BLaER1 (cell line): ENCODE data around the gene CORO1C.
A peak's percentile ranks its signal among the peaks of the same experiment; 100 is the strongest.
"Not testable (repeated sequence)": the region's sequence is repeated elsewhere in the genome, so short reads cannot be mapped to it uniquely, and the experiment has no call there.

ENCODE experiments used
- H3K27ac ChIP-seq: shearing (Covaris generic); formaldehyde crosslinking; 2 replicates; pipeline ENCODE4 v1.8.1; 2022
- H3K27me3 ChIP-seq: shearing (Covaris generic); formaldehyde crosslinking; 2 replicates; pipeline ENCODE4 v1.8.1; 2022
- H3K36me3 ChIP-seq: shearing (Covaris generic); formaldehyde crosslinking; 2 replicates; pipeline ENCODE4 v1.8.1; 2022
- H3K4me1 ChIP-seq: shearing (Covaris generic); formaldehyde crosslinking; 2 replicates; pipeline ENCODE4 v1.8.1; 2022
- H3K4me2 ChIP-seq: shearing (Covaris generic); formaldehyde crosslinking; 2 replicates; pipeline ENCODE4 v1.8.1; 2022
- H3K4me3 ChIP-seq: shearing (Covaris generic); formaldehyde crosslinking; 2 replicates; pipeline ENCODE4 v1.8.1; 2022
- H3K9ac ChIP-seq: shearing (Covaris generic); formaldehyde crosslinking; 2 replicates; pipeline ENCODE4 v1.8.1; 2022
- H3K9me3 ChIP-seq: shearing (Covaris generic); formaldehyde crosslinking; 2 replicates; pipeline ENCODE4 v1.8.1; 2022
- H4K20me1 ChIP-seq: shearing (Covaris generic); formaldehyde crosslinking; 2 replicates; pipeline ENCODE4 v1.8.1; 2022
- Cebpa-rat ChIP-seq: shearing (Covaris generic); IDR thresholded peaks from 2 replicates; pipeline ENCODE4 v1.8.1; 2022

The CORO1C gene

GRCh38 chr12:108620236-108620879 lies 111.0 kb downstream of the CORO1C start:
- Histone ChIP-seq H3K4me3 (no peak overlapping the region), H3K9ac (no peak overlapping the region), H3K27ac (no peak overlapping the region), H3K4me1 (peaks cover 40% of the 10 kb centered on the region), H3K9me3 (peaks cover 15% of the 10 kb centered on the region), H3K4me2 (no peak overlapping the region), H4K20me1 (no peaks in the 10 kb centered on the region), H3K36me3 (no peaks in the 10 kb centered on the region), H3K27me3 (no peaks in the 10 kb centered on the region)
- TF ChIP-seq Cebpa-rat, result no peak

DNA sequence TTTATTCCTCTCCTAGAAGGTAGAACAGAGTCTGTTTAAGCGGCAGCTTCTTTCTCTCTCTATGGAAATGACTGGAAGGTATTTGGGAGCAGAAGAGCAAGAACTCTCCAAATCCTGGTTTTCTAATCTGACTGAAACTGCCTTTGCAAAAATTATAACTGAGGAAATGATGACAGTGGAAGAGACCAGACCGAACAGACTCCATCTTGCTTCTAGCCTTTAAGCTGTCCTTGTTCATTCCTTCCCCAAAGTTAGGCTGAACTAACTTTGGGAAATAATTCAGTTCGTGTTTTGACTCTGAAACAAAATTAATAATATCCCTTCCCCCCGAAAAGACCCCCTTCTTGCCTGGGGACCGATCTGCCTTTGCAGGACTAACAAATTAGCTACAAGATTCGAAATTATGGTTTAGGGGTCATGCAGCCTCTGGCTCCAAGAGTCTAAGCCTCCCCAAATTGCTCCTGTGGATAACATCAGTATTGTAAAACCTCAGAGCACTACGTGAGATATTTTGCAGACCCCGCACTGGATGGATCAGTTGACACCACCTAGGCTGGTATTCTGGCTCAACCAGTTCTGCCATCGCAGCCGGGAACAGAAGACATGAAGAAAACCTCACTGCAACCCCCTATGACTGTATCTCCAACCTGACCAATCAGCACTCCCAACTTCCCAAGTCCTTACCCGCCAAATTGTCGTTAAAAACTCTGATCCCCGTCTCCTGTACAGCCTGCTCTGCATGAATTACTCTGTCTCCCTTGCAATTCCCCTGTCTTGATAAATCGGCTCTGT lies 111.8 kb downstream of the CORO1C start:
- Histone ChIP-seq H3K27ac (no peak overlapping the region), H3K9ac (no peak overlapping the region), H4K20me1 (no peaks in the 10 kb centered on the region), H3K9me3 (peaks cover 18% of the 10 kb centered on the region), H3K27me3 (no peaks in the 10 kb centered on the region), H3K4me2 (no peak overlapping the region), H3K4me1 (peaks cover 48% of the 10 kb centered on the region), H3K4me3 (no peak overlapping the region), H3K36me3 (no peaks in the 10 kb centered on the region)
- TF ChIP-seq Cebpa-rat, result no peak

DNA sequence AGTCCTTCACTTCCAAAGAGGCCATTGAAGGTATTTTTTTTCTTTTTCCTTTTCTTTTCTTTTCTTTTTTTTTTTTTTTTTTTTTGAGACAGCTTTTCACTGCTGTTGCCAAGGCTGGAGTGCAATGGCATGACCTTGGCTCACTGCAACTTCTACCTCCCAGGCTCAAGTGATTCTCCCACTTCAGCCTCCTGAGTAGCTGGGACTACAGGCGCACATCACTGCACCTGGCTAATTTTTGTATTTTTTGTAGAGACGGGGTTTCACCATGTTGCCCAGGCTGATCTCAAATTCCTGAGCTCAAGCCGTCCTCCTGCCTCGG lies 112.4 kb downstream of the CORO1C start:
- H3K27ac ChIP-seq, H3K27me3 ChIP-seq, H3K9ac ChIP-seq, H4K20me1 ChIP-seq, H3K4me3 ChIP-seq, H3K36me3 ChIP-seq, H3K4me2 ChIP-seq: not testable (repeated sequence)
- peaks cover 50% of the 10 kb centered on the region for H3K4me1 ChIP-seq
- peaks cover 18% of the 10 kb centered on the region for H3K9me3 ChIP-seq

- no peaks in the 10 kb centered on the region for H3K36me3 ChIP-seq
- H3K9me3 ChIP-seq, result peaks cover 16% of the 10 kb centered on the region
- H3K4me1 ChIP-seq, result peaks cover 56% of the 10 kb centered on the region
- no peaks in the 10 kb centered on the region for H4K20me1 ChIP-seq
- TF ChIP-seq Cebpa-rat, result no peak
- H3K9ac ChIP-seq, result no peak overlapping the region
- no peak overlapping the region for H3K4me3 ChIP-seq
- H3K4me2 ChIP-seq, result peak overlapping the region; percentile 63
- no peaks in the 10 kb centered on the region for H3K27me3 ChIP-seq
- no peak overlapping the region for H3K27ac ChIP-seq
Measured at GRCh38 chr12:108618079-108618952, 113.0 kb downstream of the CORO1C start.

DNA sequence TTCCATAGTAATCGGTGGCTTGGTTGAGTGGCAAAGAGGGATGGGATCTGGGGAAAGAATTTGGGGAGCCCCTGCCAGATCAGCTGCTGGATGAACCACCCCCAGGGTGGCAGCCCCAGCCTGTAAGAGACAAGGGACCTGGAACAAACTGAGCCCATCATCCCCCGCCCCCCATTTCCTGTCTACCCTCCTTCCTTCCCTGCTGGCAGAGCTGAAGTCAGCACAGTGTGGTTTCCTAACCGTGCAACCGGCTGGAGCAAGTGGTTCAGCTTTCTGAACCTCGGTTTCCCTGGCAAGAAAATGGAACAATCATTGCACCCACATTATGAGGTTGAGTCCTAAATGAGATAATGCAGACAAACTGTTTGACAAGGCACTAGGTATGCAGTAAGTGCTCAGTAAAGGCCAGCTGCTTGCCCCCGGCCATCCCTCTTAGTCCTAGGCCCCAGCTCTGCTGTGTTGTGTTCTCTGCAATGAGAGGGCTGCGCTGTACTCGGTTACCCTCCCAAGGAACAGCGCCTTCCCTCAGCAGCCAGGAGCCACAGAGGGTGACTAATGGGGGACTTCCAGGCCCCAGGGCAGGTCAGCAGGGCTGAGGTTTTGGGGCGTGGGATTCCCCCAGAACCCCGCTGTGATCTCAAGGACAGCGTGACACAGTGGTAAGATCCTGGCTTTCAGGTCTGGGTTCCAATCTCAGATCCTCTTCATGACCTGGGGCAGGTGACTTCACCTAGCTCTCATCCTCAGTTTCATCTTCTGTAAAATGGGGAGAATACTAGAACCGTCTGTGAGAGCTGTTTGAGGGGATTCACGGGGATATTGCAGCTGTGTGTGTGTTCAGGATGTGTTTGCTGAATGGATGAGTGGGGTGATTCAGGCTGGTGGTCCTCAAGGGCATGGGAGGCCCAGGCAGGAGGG lies 114.1 kb downstream of the CORO1C start:
- H3K9ac ChIP-seq, result no peak overlapping the region
- H3K4me1 ChIP-seq, result peaks cover 60% of the 10 kb centered on the region
- H3K4me3 ChIP-seq, result no peak overlapping the region
- H3K4me2 ChIP-seq, result peak overlapping the region; percentile 63
- no peaks in the 10 kb centered on the region for H3K36me3 ChIP-seq
- no peaks in the 10 kb centered on the region for H3K27me3 ChIP-seq
- no peak for TF ChIP-seq Cebpa-rat
- H3K9me3 ChIP-seq, result peaks cover 12% of the 10 kb centered on the region
- peak overlapping the region; percentile 63 for H3K27ac ChIP-seq
- no peaks in the 10 kb centered on the region for H4K20me1 ChIP-seq

DNA sequence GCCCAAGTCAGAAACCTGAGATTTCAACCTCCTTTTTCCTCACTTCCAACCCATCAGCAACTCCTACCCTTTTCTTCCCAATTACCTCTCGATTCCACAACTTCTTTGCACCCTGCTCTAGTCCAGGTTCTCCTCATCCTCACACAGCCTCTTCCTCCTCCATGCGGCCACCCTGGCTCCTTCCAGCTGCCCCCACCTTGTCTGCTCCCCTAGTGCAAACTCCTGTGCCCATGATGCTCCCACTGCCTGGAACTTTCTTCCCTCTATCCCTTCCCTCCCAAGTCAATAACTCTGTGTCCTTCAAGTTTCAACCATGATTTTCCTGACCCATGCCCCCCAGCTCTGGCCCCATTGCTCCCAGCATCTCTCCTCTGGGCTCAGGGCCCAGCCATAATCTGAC lies 115.0 kb downstream of the CORO1C start:
- no peaks in the 10 kb centered on the region for H3K36me3 ChIP-seq
- TF ChIP-seq Cebpa-rat, result no peak
- H3K27me3 ChIP-seq, result no peaks in the 10 kb centered on the region
- H3K9me3 ChIP-seq, result peaks cover 12% of the 10 kb centered on the region
- peak overlapping the region; percentile 63 for H3K4me2 ChIP-seq
- H3K4me3 ChIP-seq, result no peak overlapping the region
- H4K20me1 ChIP-seq, result no peaks in the 10 kb centered on the region
- no peak overlapping the region for H3K9ac ChIP-seq
- H3K27ac ChIP-seq, result peak overlapping the region; percentile 63
- peaks cover 63% of the 10 kb centered on the region for H3K4me1 ChIP-seq

GRCh38 chr12:108615918-108616317 lies 115.4 kb downstream of the CORO1C start:
- TF ChIP-seq Cebpa-rat, result no peak
- Histone ChIP-seq H4K20me1 (no peaks in the 10 kb centered on the region), H3K4me2 (peak overlapping the region; percentile 63; the same call in 1 of the 2 replicates), H3K27ac (peak overlapping the region; percentile 63), H3K4me1 (peaks cover 67% of the 10 kb centered on the region), H3K9ac (no peak overlapping the region), H3K4me3 (no peak overlapping the region), H3K36me3 (no peaks in the 10 kb centered on the region), H3K27me3 (no peaks in the 10 kb centered on the region), H3K9me3 (peaks cover 12% of the 10 kb centered on the region)

DNA sequence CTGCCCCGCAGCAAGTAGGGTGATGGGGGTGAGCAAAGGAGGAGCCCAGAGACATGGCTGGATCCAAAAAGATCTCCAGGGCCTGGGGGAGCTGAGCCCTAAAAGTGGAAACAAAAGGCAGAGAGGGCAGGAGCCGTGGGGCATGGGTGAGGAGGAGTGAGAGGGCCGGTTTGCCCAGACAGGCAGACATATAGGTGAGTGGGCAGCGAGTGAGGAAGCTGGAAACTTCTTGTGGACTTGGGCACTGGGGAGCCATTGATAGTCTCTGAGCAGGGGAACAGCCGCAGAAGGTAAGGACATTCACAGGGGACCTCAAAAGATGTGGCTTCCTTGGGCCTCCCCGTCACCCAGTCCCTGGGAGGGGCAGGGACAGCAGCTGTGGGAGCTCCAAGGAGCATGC lies 116.7 kb downstream of the CORO1C start:
- Histone ChIP-seq H3K27me3 (no peaks in the 10 kb centered on the region), H3K9ac (no peak overlapping the region), H3K4me1 (peaks cover 80% of the 10 kb centered on the region), H3K27ac (no peak overlapping the region), H3K4me3 (no peak overlapping the region), H3K36me3 (no peaks in the 10 kb centered on the region), H4K20me1 (no peaks in the 10 kb centered on the region), H3K4me2 (no peak overlapping the region), H3K9me3 (peaks cover 12% of the 10 kb centered on the region)
- no peak for TF ChIP-seq Cebpa-rat

DNA sequence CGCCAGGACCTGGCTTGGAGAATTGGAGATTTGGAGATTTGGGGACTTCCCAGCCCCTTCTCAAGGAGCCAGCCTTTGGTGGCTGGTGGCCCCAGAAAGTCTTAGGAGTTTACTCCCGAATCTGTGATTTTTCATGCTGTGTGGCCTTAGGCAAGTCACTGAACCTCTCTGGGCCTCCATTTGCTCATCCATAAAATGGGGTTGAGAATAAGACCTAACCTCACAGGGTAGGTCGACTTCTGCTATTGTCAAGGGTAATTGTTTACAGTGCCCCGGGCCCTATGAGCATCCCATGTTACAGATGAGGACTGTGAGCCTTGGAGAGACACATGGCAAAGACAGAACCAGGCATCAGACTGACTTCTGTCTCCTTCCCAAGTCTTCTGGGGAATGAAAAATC lies 117.3 kb downstream of the CORO1C start:
- H3K36me3 ChIP-seq, result no peaks in the 10 kb centered on the region
- no peak overlapping the region for H3K4me2 ChIP-seq
- H3K4me3 ChIP-seq, result no peak overlapping the region
- 0 out of 2 replicates have a peak overlapping the region, but pooled peaks have one; percentile 1 for H3K27ac ChIP-seq
- H3K4me1 ChIP-seq, result peaks cover 86% of the 10 kb centered on the region
- no peak overlapping the region for H3K9ac ChIP-seq
- no peak for TF ChIP-seq Cebpa-rat
- no peaks in the 10 kb centered on the region for H4K20me1 ChIP-seq
- no peaks in the 10 kb centered on the region for H3K27me3 ChIP-seq
- H3K9me3 ChIP-seq, result peaks cover 12% of the 10 kb centered on the region
